ENCODE measurements around the gene PLCB4. TPM values are rescaled to one million over a fixed set of nuclear protein-coding genes. Genes with fewer than 3 reads are reported as not detected.

PLCB4 gene
- polyA plus RNA-seq, 1 donor (not counting 4 experiments of a cell fraction or from before 2014, with no cell fraction given) = 4.1 TPM

GRCh38 chr20:9428292-9428607, 359.4 kb downstream of the PLCB4 start:
- no peaks in the 10 kb centered on the region for H3K36me3 ChIP-seq (ENCODE audit: control insufficient read depth in 2 of 2, extremely low read depth in 1 of 2, insufficient read depth in 2 of 2, low read length in 2 of 2)
- DNase-seq (ENCODE audit: low read depth, low spot score) (no peak), FAIRE-seq (no peak)
- H3K27me3 ChIP-seq (ENCODE audit: control insufficient read depth, extremely low read depth, insufficient read depth, low read length) = no peaks in the 10 kb centered on the region
- no peaks in the 10 kb centered on the region for H3K79me2 ChIP-seq (ENCODE audit: control insufficient read depth, insufficient read depth, low read length)
- no peak overlapping the region for H3K4me2 ChIP-seq (ENCODE audit: control insufficient read depth, extremely low read depth, insufficient read depth, low read depth, low read length)
- H2AFZ ChIP-seq (ENCODE audit: control insufficient read depth, low read length) = no peak overlapping the region
- no peak overlapping the region for H3K9ac ChIP-seq (ENCODE audit: control insufficient read depth, extremely low read depth, insufficient read depth, low read length)
- TF ChIP-seq EZH2 (IDR thresholded peaks at IDR 0.05; ENCODE audit: low read length) = no peak
- no peak for TF ChIP-seq CTCF (optimal IDR thresholded peaks at IDR 0.05 in 1 of 3, IDR thresholded peaks at IDR 0.05 in 1 of 3, conservative IDR thresholded peaks at IDR 0.05 in 1 of 3; ENCODE audit: extremely low read depth in 1 of 3, insufficient read depth in 2 of 3, low read length in 3 of 3)
- no peaks in the 10 kb centered on the region for H3K9me1 ChIP-seq (ENCODE audit: control insufficient read depth, extremely low read depth, insufficient read depth, low read length)
- no peak overlapping the region for H3K4me3 ChIP-seq (ENCODE audit: control insufficient read depth in 2 of 3, extremely low read depth in 1 of 3, insufficient read depth in 2 of 3, low read depth in 1 of 3, low read length in 3 of 3)
- no peaks in the 10 kb centered on the region for H3K9me3 ChIP-seq (ENCODE audit: control insufficient read depth, low read depth, low read length)
- dilution Hi-C loops (cut with MboI; ENCODE audit: extremely low pct_ligation_motif_present, low sequenced_read_pairs) = no loop called here
- no peaks in the 10 kb centered on the region for H4K20me1 ChIP-seq (ENCODE audit: control insufficient read depth, extremely low read depth, insufficient read depth, low read length)
- no peak overlapping the region for H3K27ac ChIP-seq (ENCODE audit: control insufficient read depth, insufficient read depth, low read length)
- H3K4me1 ChIP-seq (ENCODE audit: control insufficient read depth, extremely low read depth, insufficient read depth, low read length) = no peaks in the 10 kb centered on the region

- FAIRE-seq = no peak
- TF ChIP-seq EZH2 (IDR thresholded peaks at IDR 0.05; ENCODE audit: low read length) (no peak), CTCF (optimal IDR thresholded peaks at IDR 0.05 in 1 of 3, IDR thresholded peaks at IDR 0.05 in 1 of 3, conservative IDR thresholded peaks at IDR 0.05 in 1 of 3; ENCODE audit: extremely low read depth in 1 of 3, insufficient read depth in 2 of 3, low read length in 3 of 3) (no peak)
- no peaks in the 10 kb centered on the region for H4K20me1 ChIP-seq (ENCODE audit: control insufficient read depth, extremely low read depth, insufficient read depth, low read length)
- H3K9me3 ChIP-seq (ENCODE audit: control insufficient read depth, low read depth, low read length) = peaks cover 2% of the 10 kb centered on the region
- no peak for DNase-seq (ENCODE audit: low read depth, low spot score)
- no peak overlapping the region for H3K9ac ChIP-seq (ENCODE audit: control insufficient read depth, extremely low read depth, insufficient read depth, low read length)
- H3K79me2 ChIP-seq (ENCODE audit: control insufficient read depth, insufficient read depth, low read length) = no peaks in the 10 kb centered on the region
- no peaks in the 10 kb centered on the region for H3K27me3 ChIP-seq (ENCODE audit: control insufficient read depth, extremely low read depth, insufficient read depth, low read length)
- no peak overlapping the region for H3K27ac ChIP-seq (ENCODE audit: control insufficient read depth, insufficient read depth, low read length)
- H3K4me1 ChIP-seq (ENCODE audit: control insufficient read depth, extremely low read depth, insufficient read depth, low read length) = no peaks in the 10 kb centered on the region
- H2AFZ ChIP-seq (ENCODE audit: control insufficient read depth, low read length) = no peak overlapping the region
- no peak overlapping the region for H3K4me3 ChIP-seq (ENCODE audit: control insufficient read depth in 2 of 3, extremely low read depth in 1 of 3, insufficient read depth in 2 of 3, low read depth in 1 of 3, low read length in 3 of 3)
- H3K9me1 ChIP-seq (ENCODE audit: control insufficient read depth, extremely low read depth, insufficient read depth, low read length) = no peaks in the 10 kb centered on the region
- dilution Hi-C loops (cut with MboI; ENCODE audit: extremely low pct_ligation_motif_present, low sequenced_read_pairs) = no loop called here
- H3K36me3 ChIP-seq (ENCODE audit: control insufficient read depth in 2 of 2, extremely low read depth in 1 of 2, insufficient read depth in 2 of 2, low read length in 2 of 2) = no peaks in the 10 kb centered on the region
- no peak overlapping the region for H3K4me2 ChIP-seq (ENCODE audit: control insufficient read depth, extremely low read depth, insufficient read depth, low read depth, low read length)
These were observed 370.9 kb downstream of the PLCB4 start for GRCh38 chr20:9439806-9440205.
